GM12878 (cell line): ENCODE data around the gene UNC50. TPM values are rescaled to one million over a fixed set of nuclear protein-coding genes. Genes with fewer than 3 reads are reported as not detected.

ENCODE experiments used
- ATAC-seq: fragments of 200-7000 bp; cut with Tn5 transposase; 3 replicates; pipeline ENCODE4 v1.9.1; 2020; ENCODE audit warnings: mild to moderate bottlenecking, moderate library complexity
- BruUV-seq: library from RNA; stranded (reverse); fragments of 400-500 nt; replicated peaks from 2 replicates; lab custom pipeline; 2021; lab: Mats Ljungman, UMichigan
- CTCF ChIA-PET: fragments of 300-600 bp; sonication (Branson Sonifier 250); formaldehyde crosslinking; extraction: SDS; loops from one replicate; lab custom pipeline; 2021; ENCODE audit warnings: inconsistent platforms; lab: Yijun Ruan, JAX
- POLR2A ChIA-PET: fragments of 350-600 bp; formaldehyde crosslinking; extraction: SDS; loops from one replicate; lab custom pipeline; 2021; ENCODE audit warnings: inconsistent platforms; lab: Charles Lee
- RAD21 ChIA-PET: fragments of 300-600 bp; sonication (Branson Sonifier 250); formaldehyde crosslinking; loops from one replicate; lab custom pipeline; 2023; ENCODE audit warnings: antibody characterized with exemption; ENCODE audit not compliant: unreplicated experiment; lab: Charles Lee
- SMC1A ChIA-PET: fragments of 300-600 bp; sonication (Branson Sonifier 250); formaldehyde crosslinking; loops from one replicate; lab custom pipeline; 2023; ENCODE audit not compliant: unreplicated experiment, uncharacterized antibody; lab: Charles Lee
- DNase-seq: peaks from one replicate; pipeline ENCODE4 v3.0.0-alpha.2; 2011; ENCODE audit warnings: low read depth, low spot score
- FAIRE-seq: peaks from 3 replicates; lab custom pipeline; 2011; peaks lifted over from hg19 to GRCh38; lab: Jason Lieb, UNC
- H2AFZ ChIP-seq: 2 replicates; pipeline ENCODE4 v1.6.0; 2011; ENCODE audit warnings: low read depth, low read length, control low read depth; ENCODE audit not compliant: control insufficient read depth
- H3K27ac ChIP-seq: 2 replicates; pipeline ENCODE4 v1.5.1; 2011; ENCODE audit warnings: control low read depth; ENCODE audit not compliant: control insufficient read depth, insufficient read depth
- H3K27me3 ChIP-seq, 2 experiments: replicated peaks in 1 of 2; 2 replicates each; pipeline versions ENCODE4 v1.6.0 to v1.6.1; 2011; ENCODE audit warnings: low read length in 1 of 2; ENCODE audit not compliant: control insufficient read depth in 2 of 2, insufficient read depth in 2 of 2
- H3K36me3 ChIP-seq, 2 experiments: 2 replicates each; pipeline ENCODE4 v1.5.1; 2011; ENCODE audit warnings: low read length in 1 of 2; ENCODE audit not compliant: control insufficient read depth in 2 of 2, insufficient read depth in 2 of 2
- H3K4me1 ChIP-seq: 2 replicates; pipeline ENCODE4 v1.6.1; 2011; ENCODE audit warnings: mild to moderate bottlenecking, low read length, moderate library complexity, mixed read lengths; ENCODE audit not compliant: control insufficient read depth, insufficient read depth
- H3K4me2 ChIP-seq: 2 replicates; pipeline ENCODE4 v1.6.0; 2011; ENCODE audit warnings: control low read depth; ENCODE audit not compliant: control insufficient read depth, insufficient read depth
- H3K4me3 ChIP-seq: fragments of 200-600 bp; sonication (generic); 2 replicates; pipeline ENCODE4 v1.5.1; 2016
- H3K79me2 ChIP-seq: 2 replicates; pipeline ENCODE4 v1.6.0; 2011; ENCODE audit warnings: low read length; ENCODE audit not compliant: control insufficient read depth, insufficient read depth
- H3K9ac ChIP-seq: 2 replicates; pipeline ENCODE4 v1.8.0; 2011; ENCODE audit warnings: low read length, control low read depth, mixed read lengths; ENCODE audit not compliant: control insufficient read depth, insufficient read depth
- H3K9me3 ChIP-seq: replicated peaks from 3 replicates; pipeline ENCODE4 v1.5.1; 2011; ENCODE audit warnings: mild to moderate bottlenecking, low read length; ENCODE audit not compliant: control insufficient read depth, insufficient read depth
- H4K20me1 ChIP-seq: 2 replicates; pipeline ENCODE4 v1.6.0; 2011; ENCODE audit not compliant: control insufficient read depth, insufficient read depth
- BACH1 ChIP-seq: fragments of 450-650 bp; IDR thresholded peaks from 2 replicates; pipeline ENCODE4 v1.6.1; 2017; ENCODE audit warnings: mild to moderate bottlenecking, borderline replicate concordance
- BCLAF1 ChIP-seq: fragments of 450-650 bp; IDR thresholded peaks from 2 replicates; pipeline ENCODE4 v1.6.1; 2017; ENCODE audit warnings: antibody characterized with exemption, mild to moderate bottlenecking, moderate library complexity
- CTCF ChIP-seq, 3 experiments: IDR thresholded peaks in 2 of 3; conservative IDR thresholded peaks in 1 of 3; 2 replicates each; pipeline ENCODE4 v1.5.1; 2011; ENCODE audit warnings: low read depth in 3 of 3, low read length in 3 of 3, mild to moderate bottlenecking in 3 of 3, control low read depth in 2 of 3, moderate library complexity in 2 of 3, inconsistent platforms in 1 of 3, mixed read lengths in 1 of 3; ENCODE audit not compliant: control insufficient read depth in 2 of 3, insufficient read depth in 1 of 3; ENCODE audit errors: extremely low read depth in 1 of 3
- EGR1 ChIP-seq, 2 experiments: IDR thresholded peaks; 1 replicate in 1 of 2; 2 replicates in 1 of 2; pipeline ENCODE4 v1.6.1; 2011 to 2012; ENCODE audit warnings: low read depth in 2 of 2, low read length in 2 of 2, borderline replicate concordance in 1 of 2, mild to moderate bottlenecking in 1 of 2, moderate library complexity in 1 of 2
- JUNB ChIP-seq: IDR thresholded peaks from 2 replicates; pipeline ENCODE4 v1.6.1; 2016; ENCODE audit warnings: antibody characterized with exemption, mild to moderate bottlenecking
- PAX5 ChIP-seq: IDR thresholded peaks from 2 replicates; pipeline ENCODE4 v1.6.1; 2011; ENCODE audit warnings: low read depth, low read length, borderline replicate concordance
- RFX5 ChIP-seq: IDR thresholded peaks from 2 replicates; pipeline ENCODE4 v1.6.1; 2011; ENCODE audit warnings: low read depth, low read length, improper control_type of control experiment
- ZBTB33 ChIP-seq: fragments of 450-650 bp; IDR thresholded peaks from 2 replicates; pipeline ENCODE4 v1.6.1; 2017; ENCODE audit warnings: mild to moderate bottlenecking
- ZBTB40 ChIP-seq: fragments of 450-650 bp; IDR thresholded peaks from 2 replicates; pipeline ENCODE4 v1.6.1; 2016; ENCODE audit warnings: mild to moderate bottlenecking, moderate library complexity, borderline replicate concordance
- WGBS: methylation state at CpG from one replicate; pipeline ENCODE4 v1.1.6; 2016; ENCODE audit warnings: low lambda C conversion rate; ENCODE audit not compliant: insufficient replicate concordance, insufficient coverage; ENCODE audit errors: missing lambda C conversion rate; 5-methylcytosine and 5-hydroxymethylcytosine counted together
- in situ Hi-C: fragments of 300-500 bp; cut with MboI; formaldehyde crosslinking; loops from 9 replicates; pipeline ENCODE4 v1.14.3; 2018; ENCODE audit warnings: mixed read lengths
- intact Hi-C: fragments of 100-400 bp; cut with micrococcal nuclease; formaldehyde crosslinking; loops from one replicate; pipeline ENCODE4 v1.14.2; 2022; ENCODE audit not compliant: unreplicated experiment
- polyA plus RNA-seq, 11 experiments: library from polyadenylated mRNA; depleted of rRNA in 4 of 11; unstranded in 6 of 11; stranded (reverse) in 5 of 11; fragments of >200 nt; fragmentation: Nextera tagmentation in 4 of 11; fragmentation: Illumina TruSeq in 1 of 11; extraction: Ambion mirVana in 4 of 11; extraction: Trizol in 1 of 11; gene quantifications; 1 replicate in 1 of 11; 2 replicates in 10 of 11; pipeline versions ENCODE4 v1.2.1 to v1.2.3, GENCODE V29; 2011 to 2016; ENCODE audit warnings: inconsistent platforms in 2 of 11, missing spikeins in 2 of 11, low read depth in 1 of 11
- total RNA-seq, 4 experiments: library from RNA; depleted of rRNA in 3 of 4; stranded (reverse); fragments of >200 nt in 3 of 4; fragmentation: Illumina TruSeq in 1 of 4; extraction: Trizol in 1 of 4; gene quantifications; 2 replicates each; pipeline versions ENCODE4 v1.2.1 to v1.2.3, GENCODE V29; 2013 to 2021

The UNC50 gene
- total and polyA plus RNA-seq, 10 of the 15 experiments (the other 5 are each of a cell fraction or from before 2014, with no cell fraction given), result 25.5 to 76.3 (median 37.8) TPM

DNA sequence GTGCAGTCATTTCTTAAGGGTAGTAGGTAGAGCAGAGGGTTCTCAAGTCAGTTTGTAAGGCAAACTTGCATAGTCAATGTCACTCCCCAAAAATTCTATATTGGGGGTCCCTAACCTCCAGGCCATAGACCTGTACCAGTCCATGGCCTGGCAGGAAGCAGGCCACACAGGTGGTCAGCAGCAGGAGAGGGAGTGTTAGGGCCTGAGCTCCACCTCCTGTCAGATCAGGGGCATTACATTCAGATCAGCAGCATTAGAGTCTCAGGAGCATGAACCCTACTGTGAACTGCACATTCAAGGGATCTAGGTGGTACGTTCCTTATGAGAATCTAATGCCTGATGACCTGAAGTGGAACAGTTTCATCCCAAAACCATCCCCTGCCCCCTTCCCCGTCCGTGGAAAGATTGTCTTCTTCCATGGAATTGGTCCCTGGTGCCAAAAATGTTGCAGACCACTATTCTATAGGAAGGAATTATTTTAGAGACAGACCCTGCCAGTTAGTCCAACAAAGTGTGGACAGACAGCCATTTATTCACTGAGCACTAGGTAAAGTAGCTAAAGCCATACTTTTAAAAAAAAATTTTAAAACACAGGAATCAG, 6.8 kb upstream of the UNC50 start:
- Histone ChIP-seq H3K27me3 (no peaks in the 10 kb centered on the region), H3K4me3 (no peak overlapping the region), H3K4me1 (no peaks in the 10 kb centered on the region), H3K4me2 (no peak overlapping the region), H2AFZ (no peak overlapping the region), H4K20me1 (no peaks in the 10 kb centered on the region), H3K9ac (no peak overlapping the region), H3K36me3 (peaks cover 0 to 20% of the 10 kb centered on the region in 2 experiments; a peak in 2 of 4 replicates), H3K27ac (no peak overlapping the region), H3K9me3 (no peaks in the 10 kb centered on the region), H3K79me2 (peaks cover 9% of the 10 kb centered on the region)
- intact Hi-C loops (loop anchor here (1.0 kb wide), 1 partner anchor 188 kb away; no protein-coding TSS in a partner anchor), in situ Hi-C loops (loop anchor here (5.0 kb wide), 1 partner anchor 189 kb away; no protein-coding TSS in a partner anchor)
- 76% methylated on average over 3 of the region's 3 CpGs for WGBS
- FAIRE-seq (peak; percentile 84), DNase-seq (no peak), ATAC-seq (peak; percentile 97)
- ChIA-PET RAD21 (interaction anchor here (0.9 to 1.1 kb wide), 2 partner anchors 189 to 191 kb away, joined by 3 to 4 read pairs; no protein-coding TSS in a partner anchor), SMC1A (interaction anchor here (1.2 to 1.7 kb wide), 3 partner anchors 16 to 465 kb away, joined by 4 to 7 read pairs (median 4); no protein-coding TSS in a partner anchor), POLR2A (no interaction called here), CTCF (interaction anchor here (1.0 to 2.1 kb wide), 5 partner anchors 14 to 192 kb away, joined by 3 to 9 read pairs (median 7); no protein-coding TSS in a partner anchor)
- BruUV-seq, result no TSS peak
- TF ChIP-seq JUNB (no peak), ZBTB33 (no peak), EGR1 (IDR thresholded peaks at IDR 0.05; ENCODE audit: borderline replicate concordance in 1 of 2, low read depth in 2 of 2, low read length in 2 of 2) (no peak), ZBTB40 (no peak), PAX5 (no peak), CTCF (IDR thresholded peaks at IDR 0.05 in 2 of 3, conservative IDR thresholded peaks at IDR 0.05 in 1 of 3; ENCODE audit: control insufficient read depth in 2 of 3, extremely low read depth in 1 of 3, insufficient read depth in 1 of 3, low read depth in 3 of 3, low read length in 3 of 3) (peak; percentile 60 to 79 (median 78); a peak in 5 of 6 replicates), BACH1 (no peak), BCLAF1 (no peak), RFX5 (no peak)
